SH-SY5Y (cell line): ENCODE data around the gene CUEDC1.

ENCODE experiments used
- GATA2 ChIP-seq: IDR thresholded peaks from 2 replicates; pipeline ENCODE4 v1.6.1; 2011; ENCODE audit warnings: mild to moderate bottlenecking, low read depth, low read length
- GATA3 ChIP-seq: IDR thresholded peaks from 2 replicates; pipeline ENCODE4 v1.6.1; 2011; ENCODE audit warnings: low read depth, mild to moderate bottlenecking, low read length, moderate library complexity

- TF ChIP-seq GATA3 (no peak), GATA2 (no peak)
These were observed 622 bp downstream of the CUEDC1 start for GRCh38 chr17:57954397-57955182.
